ENCODE data around the gene TNNT1. TPM values are rescaled to one million over a fixed set of nuclear protein-coding genes. Genes with fewer than 3 reads are reported as not detected.

The TNNT1 gene
- total RNA-seq, 4 donors from 2014 or later, result 13.6 to 46.7 (median 19.6) TPM

- peak overlapping the region; percentile 80 for H3K27ac ChIP-seq
- no peaks in the 10 kb centered on the region for H3K9me3 ChIP-seq
- peaks cover 20% of the 10 kb centered on the region for H3K36me3 ChIP-seq
- 83% methylated on average over 9 of the region's 9 CpGs for WGBS
- peak overlapping the region; percentile 69 for H3K4me3 ChIP-seq
- DNase-seq (ENCODE audit: low spot score in 2 of 2), result no peak
- no peaks in the 10 kb centered on the region for H3K27me3 ChIP-seq
- peaks cover 62% of the 10 kb centered on the region for H3K4me1 ChIP-seq
- TF ChIP-seq POLR2AphosphoS5 (IDR thresholded peaks at IDR 0.05) (no peak), CTCF (IDR thresholded peaks at IDR 0.05) (no peak), POLR2A (IDR thresholded peaks at IDR 0.05) (no peak), EP300 (IDR thresholded peaks at IDR 0.05) (no peak)
Measured at GRCh38 chr19:55114566-55115145, 34.4 kb downstream of the TNNT1 start.

GRCh38 chr19:55113570-55114039 lies 35.4 kb downstream of the TNNT1 start:
- H3K4me3 ChIP-seq, result peak overlapping the region; percentile 12
- peak; percentile 90 to 96 for DNase-seq (ENCODE audit: low spot score in 2 of 2)
- peaks cover 60% of the 10 kb centered on the region for H3K4me1 ChIP-seq
- H3K9me3 ChIP-seq, result no peaks in the 10 kb centered on the region
- TF ChIP-seq EP300 (IDR thresholded peaks at IDR 0.05), result peak; percentile 95
- no peak for TF ChIP-seq POLR2A (IDR thresholded peaks at IDR 0.05)
- peak in 2 of 3 donors; percentile 61 to 69 for TF ChIP-seq POLR2AphosphoS5 (IDR thresholded peaks at IDR 0.05)
- H3K36me3 ChIP-seq, result peaks cover 26% of the 10 kb centered on the region
- 34% methylated on average over 4 of the region's 12 CpGs for WGBS
- no peaks in the 10 kb centered on the region for H3K27me3 ChIP-seq
- peak overlapping the region; percentile 80 for H3K27ac ChIP-seq

DNA sequence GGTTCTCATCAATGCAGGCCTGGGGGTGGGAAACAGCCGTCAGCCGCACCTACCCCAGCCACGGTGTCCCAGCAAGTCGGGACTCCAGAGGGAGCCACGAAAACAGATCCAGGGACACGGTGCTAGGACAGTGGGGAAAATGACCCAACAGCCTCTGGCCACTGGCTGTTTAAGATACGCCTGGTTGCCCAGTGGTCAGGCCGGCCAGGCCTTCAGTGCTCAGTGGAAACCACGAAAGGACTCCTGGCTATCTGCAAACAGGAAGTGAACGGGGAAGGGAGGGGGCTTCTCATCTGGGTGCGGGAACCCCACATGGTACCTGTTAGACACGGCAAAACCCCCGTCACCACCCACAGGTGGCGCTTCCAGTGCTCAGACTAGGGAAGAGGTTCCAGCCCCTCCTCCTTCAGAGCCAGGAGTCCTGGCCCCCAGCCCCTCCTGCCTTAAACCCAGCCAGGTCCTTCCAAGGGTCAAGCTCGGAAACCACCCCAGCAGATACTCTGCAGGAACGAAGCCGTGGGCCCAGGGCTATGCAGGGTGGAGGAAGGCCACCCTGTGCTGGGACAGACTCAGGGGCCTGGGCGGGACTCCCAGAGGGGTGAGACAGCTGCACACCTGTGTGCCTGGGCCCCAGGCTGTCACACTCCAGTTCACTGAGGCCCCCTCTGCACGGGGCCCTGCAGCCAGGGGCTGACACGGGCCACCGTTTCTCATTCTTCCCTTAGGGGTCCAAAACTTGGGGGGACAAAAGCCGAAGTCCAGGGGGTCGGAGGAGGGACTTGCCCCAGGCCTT lies 36.0 kb downstream of the TNNT1 start:
- Histone ChIP-seq H3K36me3 (peaks cover 26% of the 10 kb centered on the region), H3K27me3 (no peaks in the 10 kb centered on the region), H3K9me3 (no peaks in the 10 kb centered on the region), H3K27ac (peak overlapping the region; percentile 80), H3K4me1 (peaks cover 54% of the 10 kb centered on the region), H3K4me3 (peak overlapping the region; percentile 12)
- WGBS, result 74% methylated on average over 7 of the region's 23 CpGs
- TF ChIP-seq CTCF (IDR thresholded peaks at IDR 0.05) (no peak), POLR2AphosphoS5 (IDR thresholded peaks at IDR 0.05) (no peak), EP300 (IDR thresholded peaks at IDR 0.05) (no peak), POLR2A (IDR thresholded peaks at IDR 0.05) (no peak)
- no peak for DNase-seq (ENCODE audit: low spot score in 2 of 2)

- DNase-seq (ENCODE audit: low spot score in 2 of 2), result no peak
- Histone ChIP-seq H3K4me1 (peaks cover 52% of the 10 kb centered on the region), H3K27me3 (no peaks in the 10 kb centered on the region), H3K36me3 (peaks cover 26% of the 10 kb centered on the region), H3K9me3 (no peaks in the 10 kb centered on the region), H3K27ac (peak overlapping the region; percentile 80), H3K4me3 (no peak overlapping the region)
- 96% methylated on average over 11 of the region's 25 CpGs for WGBS
- TF ChIP-seq POLR2A (IDR thresholded peaks at IDR 0.05) (no peak), POLR2AphosphoS5 (IDR thresholded peaks at IDR 0.05) (no peak), EP300 (IDR thresholded peaks at IDR 0.05) (no peak), CTCF (IDR thresholded peaks at IDR 0.05) (no peak)
Measured at GRCh38 chr19:55112246-55112776, 36.7 kb downstream of the TNNT1 start.

- H3K36me3 ChIP-seq, result peaks cover 26% of the 10 kb centered on the region
- no peak for DNase-seq (ENCODE audit: low spot score in 2 of 2)
- H3K9me3 ChIP-seq, result no peaks in the 10 kb centered on the region
- H3K4me3 ChIP-seq, result no peak overlapping the region
- TF ChIP-seq POLR2A (IDR thresholded peaks at IDR 0.05), result no peak
- TF ChIP-seq EP300 (IDR thresholded peaks at IDR 0.05), result no peak
- no peak for TF ChIP-seq POLR2AphosphoS5 (IDR thresholded peaks at IDR 0.05)
- TF ChIP-seq CTCF (IDR thresholded peaks at IDR 0.05), result no peak
- peak overlapping the region; percentile 80 for H3K27ac ChIP-seq
- peaks cover 49% of the 10 kb centered on the region for H3K4me1 ChIP-seq
- WGBS, result 77% methylated on average over 21 of the region's 21 CpGs
- no peaks in the 10 kb centered on the region for H3K27me3 ChIP-seq
Measured at GRCh38 chr19:55111238-55111831, 37.7 kb downstream of the TNNT1 start.

Data from suprapubic skin (tissue), 4 donors.